Measurements from ENCODE around the gene RHOA.

Gene RHOA

DNA sequence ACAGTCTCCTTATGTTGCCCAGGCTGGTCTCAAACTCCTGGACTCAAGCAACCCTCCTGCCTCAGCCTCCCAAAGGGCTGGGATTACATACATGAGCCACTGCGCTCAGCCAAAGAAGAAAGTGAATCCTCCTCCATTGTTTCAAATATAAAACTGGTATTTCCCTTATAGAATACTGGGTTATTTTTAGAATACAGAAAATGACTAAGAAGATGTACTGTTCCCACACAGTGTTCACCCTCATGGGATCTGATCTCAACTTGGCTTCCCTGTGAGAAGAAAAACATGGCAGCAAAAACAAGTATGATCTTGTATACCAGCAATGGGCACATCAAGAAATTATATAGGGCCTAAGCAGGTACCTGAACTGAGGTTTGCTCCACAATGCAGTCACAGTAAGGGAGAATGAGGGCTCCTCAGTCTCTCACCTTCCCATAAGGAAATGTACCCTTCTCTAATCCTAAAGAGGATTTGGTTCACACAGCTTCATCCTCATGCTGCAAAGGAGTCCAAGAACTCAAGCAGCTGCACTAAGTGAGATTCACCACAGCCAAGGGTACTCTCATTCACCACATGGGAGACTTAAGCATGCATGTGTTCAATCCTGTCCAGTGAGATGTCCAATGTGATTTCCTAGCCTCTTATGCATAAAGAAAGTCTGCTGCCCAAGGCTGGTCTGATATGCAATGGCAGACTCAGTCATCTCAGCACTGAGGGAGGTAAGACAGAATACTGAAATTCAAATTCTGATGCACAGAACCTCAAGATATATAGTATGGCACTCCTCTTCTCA, 97.7 kb downstream of the RHOA start:
- no peak for DNase-seq

GRCh38 chr3:49311283-49311682, 100.5 kb downstream of the RHOA start:
- no peak for DNase-seq

DNA sequence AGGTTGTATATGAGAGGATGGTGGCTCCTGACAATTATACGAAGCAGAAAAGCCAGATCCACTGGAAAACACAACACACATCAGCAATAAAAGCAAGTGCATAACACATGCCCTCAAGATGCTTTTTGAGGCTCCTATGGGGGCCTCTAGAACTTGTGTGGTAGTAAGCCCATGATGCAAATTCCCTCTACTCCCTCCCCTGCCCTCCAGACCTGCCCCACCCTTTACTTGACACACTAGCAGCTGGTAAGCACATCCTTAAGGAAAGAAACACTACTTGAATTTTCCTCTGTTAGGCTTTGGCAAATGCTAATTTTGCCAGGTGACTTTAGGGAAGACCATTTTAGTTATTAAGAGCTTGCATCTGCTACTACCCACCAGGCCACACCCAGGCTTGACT, 101.1 kb downstream of the RHOA start:
- no peak for DNase-seq

Data from hematopoietic multipotent progenitor cell treated with erythropoietin and hydrocortisone succinate and interleukin-3 and kit ligand, for 8 days (in vitro differentiated cells).